ENCODE measurements around the gene PDE4A.
A peak's percentile ranks its signal among the peaks of the same experiment; 100 is the strongest.
"Not testable (repeated sequence)": the region's sequence is repeated elsewhere in the genome, so short reads cannot be mapped to it uniquely, and the experiment has no call there.

PDE4A gene

GRCh38 chr19:10420444-10421239 is at the start of gene PDE4A:
Gene PDE4A (plus strand): TSS chr19:10420538. CDS start chr19:10420765, 227 bp downstream.
- no peak for DNase-seq

GRCh38 chr19:10372690-10373089 is 47.6 kb upstream of the PDE4A start:
- no peak for DNase-seq

GRCh38 chr19:10374931-10375330 is 45.4 kb upstream of the PDE4A start:
- no peak for DNase-seq

- DNase-seq, result not testable (repeated sequence)
Measured at GRCh38 chr19:10377140-10377640, 43.1 kb upstream of the PDE4A start.

- DNase-seq, result no peak
Measured at GRCh38 chr19:10378124-10378523, 42.2 kb upstream of the PDE4A start.

GRCh38 chr19:10379880-10380312 is 40.4 kb upstream of the PDE4A start:
- no peak for DNase-seq

- DNase-seq, result peak; percentile 80 to 98
Measured at GRCh38 chr19:10380313-10381102, 39.8 kb upstream of the PDE4A start, which contains the start of gene TYK2. Gene TYK2 (minus strand): TSS chr19:10380572. CDS start chr19:10378406, 2,166 bp downstream.

- not testable (repeated sequence) for DNase-seq
Measured at GRCh38 chr19:10383223-10383499, 37.2 kb upstream of the PDE4A start.

- no peak for DNase-seq
Measured at GRCh38 chr19:10384580-10384979, 35.8 kb upstream of the PDE4A start.

GRCh38 chr19:10388957-10389356 is 31.4 kb upstream of the PDE4A start:
- peak in 1 of 2 experiments; percentile 55 for DNase-seq

GRCh38 chr19:10389863-10390262 is 30.5 kb upstream of the PDE4A start:
- no peak for DNase-seq

- no peak for DNase-seq
Measured at GRCh38 chr19:10390652-10391286, 29.6 kb upstream of the PDE4A start.

- DNase-seq, result no peak
Measured at GRCh38 chr19:10392120-10392519, 28.2 kb upstream of the PDE4A start.

GRCh38 chr19:10393137-10393536 is 27.2 kb upstream of the PDE4A start:
- DNase-seq, result no peak

- no peak for DNase-seq
Measured at GRCh38 chr19:10395003-10395402, 25.3 kb upstream of the PDE4A start.

- no peak for DNase-seq
Measured at GRCh38 chr19:10395436-10395835, 24.9 kb upstream of the PDE4A start.

GRCh38 chr19:10395917-10396316 is 24.4 kb upstream of the PDE4A start:
- no peak for DNase-seq

GRCh38 chr19:10398819-10399218 is 21.5 kb upstream of the PDE4A start:
- DNase-seq, result no peak

- DNase-seq, result not testable (repeated sequence)
Measured at GRCh38 chr19:10399340-10399739, 21.0 kb upstream of the PDE4A start.

- DNase-seq, result no peak
Measured at GRCh38 chr19:10399878-10400277, 20.5 kb upstream of the PDE4A start.

GRCh38 chr19:10402441-10403038 is 17.8 kb upstream of the PDE4A start:
- DNase-seq, result no peak

GRCh38 chr19:10403137-10404021 is 17.0 kb upstream of the PDE4A start, which contains the start of gene CDC37:
Gene CDC37 (minus strand): TSS chr19:10403542. CDS start chr19:10403479, 63 bp downstream.
- DNase-seq, result peak in 1 of 2 experiments; percentile 84

All from cerebellar nuclear complex (tissue), 1 donor.